ENCODE data around the gene LRRC25.

DNA sequence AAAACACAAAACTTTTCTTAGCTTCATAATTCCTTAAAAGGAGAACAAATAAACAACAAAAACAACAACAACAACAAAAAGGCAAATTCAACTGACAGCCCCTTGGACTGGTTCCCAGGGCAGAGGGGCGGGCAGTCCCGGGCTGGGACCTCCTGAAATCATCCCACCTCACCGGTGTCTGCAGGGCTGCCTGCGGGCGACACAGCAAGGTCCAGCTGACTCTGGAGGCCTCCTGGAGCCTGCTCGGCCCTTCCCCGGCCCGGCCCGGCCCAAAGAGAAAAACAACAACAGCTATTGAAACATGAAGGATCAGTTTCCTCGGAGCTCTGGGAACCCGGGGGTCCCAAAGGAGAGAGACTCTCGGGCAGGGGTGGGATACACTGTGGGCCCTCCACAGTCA, 45.5 kb upstream of the LRRC25 start:
- TF ChIP-seq CTCF (IDR thresholded peaks at IDR 0.05) (no peak), POLR2A (IDR thresholded peaks at IDR 0.05) (no peak), POLR2AphosphoS5 (IDR thresholded peaks at IDR 0.05) (no peak)
